K562 treated with DMSO at 1 percent for 4 hours (cell line): ENCODE data around the gene HTR2A. TPM values are rescaled to one million over a fixed set of nuclear protein-coding genes. Genes with fewer than 3 reads are reported as not detected.

ENCODE experiments used
- total RNA-seq: library from RNA; unstranded; fragments of 300-600 nt; gene quantifications from 2 replicates; pipeline ENCODE4 v1.2.3, GENCODE V29; 2022; ENCODE audit not compliant: insufficient read depth

HTR2A gene
- total RNA-seq = not detected in 2 replicates

GRCh38 chr13:46896341-46897137, at the start of gene HTR2A:
Gene HTR2A (minus strand): TSS chr13:46897053. CDS start chr13:46895906, 1,147 bp downstream.

GRCh38 chr13:46796515-46797474, 100.1 kb downstream of the HTR2A start, which contains the start of gene ESD:
Gene ESD (minus strand): TSS chr13:46797161. CDS start chr13:46791413, 5,748 bp downstream.

Other genes with a start within 250 kb of the HTR2A start
- 106 and 125 TPM in 2 replicates for gene ESD, start 99.9 kb downstream of the HTR2A start, total RNA-seq